GM19240 (cell line): Measurements from ENCODE around the gene CLNS1A.
"Not testable (repeated sequence)": the region's sequence is repeated elsewhere in the genome, so short reads cannot be mapped to it uniquely, and the experiment has no call there.

Source experiments
- DNase-seq: peaks from one replicate; pipeline ENCODE4 v3.0.0; 2011; ENCODE audit warnings: low spot score; ENCODE audit not compliant: insufficient read length

Gene CLNS1A

GRCh38 chr11:77637345-77638165 lies at the start of gene CLNS1A:
Gene CLNS1A (minus strand): TSS chr11:77637794. CDS start chr11:77637714, 80 bp downstream.
- DNase-seq: peak; percentile 19

- DNase-seq: no peak
These were observed 49.5 kb upstream of the CLNS1A start for GRCh38 chr11:77687088-77687487.

GRCh38 chr11:77677138-77677537 lies 39.5 kb upstream of the CLNS1A start:
- no peak for DNase-seq

- no peak for DNase-seq
These were observed 34.7 kb upstream of the CLNS1A start for GRCh38 chr11:77672264-77672663.

GRCh38 chr11:77669848-77670511 lies 32.4 kb upstream of the CLNS1A start:
- DNase-seq: no peak

- DNase-seq: no peak
These were observed 31.2 kb upstream of the CLNS1A start for GRCh38 chr11:77668760-77669159.

- DNase-seq: no peak
These were observed 27.8 kb upstream of the CLNS1A start for GRCh38 chr11:77665240-77665965.

- no peak for DNase-seq
These were observed 24.1 kb upstream of the CLNS1A start for GRCh38 chr11:77661670-77662069.

GRCh38 chr11:77660947-77661346 lies 23.4 kb upstream of the CLNS1A start:
- no peak for DNase-seq

GRCh38 chr11:77658213-77659013 lies 20.8 kb upstream of the CLNS1A start:
- DNase-seq: no peak

GRCh38 chr11:77656362-77656761 lies 18.8 kb upstream of the CLNS1A start:
- no peak for DNase-seq

GRCh38 chr11:77654770-77655434 lies 17.3 kb upstream of the CLNS1A start:
- DNase-seq: no peak

- DNase-seq: no peak
These were observed 12.5 kb upstream of the CLNS1A start for GRCh38 chr11:77650123-77650522.

- no peak for DNase-seq
These were observed 10.2 kb upstream of the CLNS1A start for GRCh38 chr11:77647654-77648305.

- DNase-seq: no peak
These were observed 7.3 kb upstream of the CLNS1A start for GRCh38 chr11:77644887-77645286.

GRCh38 chr11:77642228-77642627 lies 4.6 kb upstream of the CLNS1A start:
- no peak for DNase-seq

GRCh38 chr11:77636731-77637344 lies 756 bp downstream of the CLNS1A start:
- no peak for DNase-seq

GRCh38 chr11:77633926-77634325 lies 3.7 kb downstream of the CLNS1A start:
- not testable (repeated sequence) for DNase-seq

- no peak for DNase-seq
These were observed 7.4 kb downstream of the CLNS1A start for GRCh38 chr11:77630157-77630710.
